Vagina (tissue), 2 donors: ENCODE data around the gene NR1I2. TPM values are rescaled to one million over a fixed set of nuclear protein-coding genes. Genes with fewer than 3 reads are reported as not detected.

Experiments used
- DNase-seq, 2 donors: peaks; one replicate each; pipeline ENCODE4 v3.0.0-alpha.2; 2017; ENCODE audit errors: extremely low spot score in 2 of 2
- H3K27ac ChIP-seq: fragments of 200-600 bp; sonication (generic); one replicate; pipeline ENCODE4 v1.5.1; 2019
- H3K27me3 ChIP-seq: fragments of 200-600 bp; sonication (generic); one replicate; pipeline ENCODE4 v1.5.1; 2019
- H3K36me3 ChIP-seq, 2 donors: fragments of 200-600 bp; sonication (generic); one replicate each; pipeline ENCODE4 v1.5.1; 2017 to 2019
- H3K4me1 ChIP-seq: fragments of 200-600 bp; sonication (generic); one replicate; pipeline ENCODE4 v1.5.1; 2019
- H3K4me3 ChIP-seq, 2 donors: fragments of 200-600 bp; sonication (generic); 1 replicate in 1 of 2; 2 replicates in 1 of 2; pipeline ENCODE4 v1.5.1; 2016 to 2019
- H3K9me3 ChIP-seq: fragments of 200-600 bp; sonication (generic); one replicate; pipeline ENCODE4 v1.5.1; 2019
- POLR2A ChIP-seq, 2 donors: fragments of 450-650 bp; IDR thresholded peaks; one replicate each; pipeline ENCODE4 v1.6.1; 2017; ENCODE audit warnings: antibody characterized with exemption in 2 of 2, mild to moderate bottlenecking in 2 of 2, moderate library complexity in 2 of 2
- POLR2AphosphoS5 ChIP-seq, 2 donors: sonication (generic); formaldehyde crosslinking; IDR thresholded peaks; one replicate each; pipeline ENCODE4 v1.9.0; 2017; ENCODE audit warnings: antibody characterized with exemption in 2 of 2, mild to moderate bottlenecking in 2 of 2, low read depth in 1 of 2; ENCODE audit not compliant: insufficient read depth in 1 of 2
- intact Hi-C: fragments of 100-400 bp; cut with DNase I; formaldehyde crosslinking; loops from one replicate; pipeline ENCODE4 v1.15.1; 2023
- total RNA-seq: library from RNA; depleted of rRNA; stranded (reverse); fragments of >200 nt; gene quantifications from one replicate; pipeline ENCODE4 v1.2.3, GENCODE V29; 2016
- TF ChIP-seq, protein P1 (sequence below), 3 experiments: fragments of 450-650 bp in 2 of 3; fragments of 200-600 bp in 1 of 3; sonication (generic) in 1 of 3; IDR thresholded peaks; one replicate each; pipeline ENCODE4 v1.5.1; 2017 to 2019; ENCODE audit warnings: antibody characterized with exemption in 3 of 3, mild to moderate bottlenecking in 2 of 3, moderate library complexity in 2 of 3

NR1I2 gene
- total RNA-seq, 1 donor from 2014 or later, result not detected

DNA sequence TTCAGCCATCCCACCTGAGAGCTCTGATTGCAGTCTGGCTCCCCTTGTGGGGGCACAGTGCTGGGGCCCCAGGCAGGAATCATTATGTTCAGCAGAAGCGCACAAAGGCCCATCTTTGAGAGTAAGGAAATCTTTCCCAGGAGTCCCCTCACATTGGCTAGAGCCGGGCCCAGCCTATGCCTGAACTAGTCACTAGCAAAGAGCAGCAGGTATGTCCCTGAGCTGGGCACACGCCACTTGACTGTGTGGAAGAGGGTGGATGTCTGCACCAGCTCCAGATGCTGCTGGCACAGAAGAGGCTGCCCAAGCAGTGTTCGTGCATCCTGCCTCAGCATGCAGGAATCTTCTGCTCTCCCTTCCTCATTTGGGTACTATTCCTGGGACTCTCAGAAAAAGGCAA lies 26.3 kb downstream of the NR1I2 start:
- intact Hi-C loops, result no loop called here
- DNase-seq, result no peak

DNA sequence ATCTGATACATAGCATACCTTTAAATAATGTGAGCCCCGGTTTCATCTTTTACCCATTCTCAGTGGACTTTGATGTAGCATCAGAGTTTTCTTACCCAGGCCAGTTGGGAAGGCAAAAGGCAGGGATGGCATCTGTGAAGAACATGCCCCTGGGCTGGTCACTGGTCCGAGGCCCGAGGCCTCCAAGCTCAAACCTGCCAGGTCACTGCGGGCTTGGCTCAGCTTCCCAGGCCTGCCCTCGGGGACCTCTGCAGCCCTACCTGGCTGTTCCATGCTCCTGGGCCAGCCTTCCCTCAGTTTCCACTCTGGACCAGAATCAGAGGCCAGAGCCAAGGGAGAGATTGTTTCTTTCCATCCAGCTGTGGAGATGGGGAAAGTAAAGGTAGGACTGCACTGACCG lies 26.9 kb downstream of the NR1I2 start:
- Histone ChIP-seq H3K4me3 (no peak overlapping the region), H3K4me1 (peaks cover 9% of the 10 kb centered on the region), H3K27ac (no peak overlapping the region), H3K9me3 (no peaks in the 10 kb centered on the region), H3K27me3 (no peaks in the 10 kb centered on the region), H3K36me3 (no peaks in the 10 kb centered on the region)
- intact Hi-C loops, result no loop called here
- TF ChIP-seq POLR2A (IDR thresholded peaks at IDR 0.05) (no peak), POLR2AphosphoS5 (IDR thresholded peaks at IDR 0.05; ENCODE audit: insufficient read depth in 1 of 2, low read depth in 1 of 2) (no peak)
- TF ChIP-seq, protein P1, sequence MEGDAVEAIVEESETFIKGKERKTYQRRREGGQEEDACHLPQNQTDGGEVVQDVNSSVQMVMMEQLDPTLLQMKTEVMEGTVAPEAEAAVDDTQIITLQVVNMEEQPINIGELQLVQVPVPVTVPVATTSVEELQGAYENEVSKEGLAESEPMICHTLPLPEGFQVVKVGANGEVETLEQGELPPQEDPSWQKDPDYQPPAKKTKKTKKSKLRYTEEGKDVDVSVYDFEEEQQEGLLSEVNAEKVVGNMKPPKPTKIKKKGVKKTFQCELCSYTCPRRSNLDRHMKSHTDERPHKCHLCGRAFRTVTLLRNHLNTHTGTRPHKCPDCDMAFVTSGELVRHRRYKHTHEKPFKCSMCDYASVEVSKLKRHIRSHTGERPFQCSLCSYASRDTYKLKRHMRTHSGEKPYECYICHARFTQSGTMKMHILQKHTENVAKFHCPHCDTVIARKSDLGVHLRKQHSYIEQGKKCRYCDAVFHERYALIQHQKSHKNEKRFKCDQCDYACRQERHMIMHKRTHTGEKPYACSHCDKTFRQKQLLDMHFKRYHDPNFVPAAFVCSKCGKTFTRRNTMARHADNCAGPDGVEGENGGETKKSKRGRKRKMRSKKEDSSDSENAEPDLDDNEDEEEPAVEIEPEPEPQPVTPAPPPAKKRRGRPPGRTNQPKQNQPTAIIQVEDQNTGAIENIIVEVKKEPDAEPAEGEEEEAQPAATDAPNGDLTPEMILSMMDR (IDR thresholded peaks at IDR 0.05), result no peak
- no peak for DNase-seq

More for the DNA sequence above, 26.3 kb downstream of the NR1I2 start:
- Histone ChIP-seq H3K36me3 (no peaks in the 10 kb centered on the region), H3K9me3 (no peaks in the 10 kb centered on the region), H3K4me1 (peaks cover 9% of the 10 kb centered on the region), H3K27me3 (no peaks in the 10 kb centered on the region), H3K4me3 (no peak overlapping the region), H3K27ac (no peak overlapping the region)
- TF ChIP-seq, protein P1 (IDR thresholded peaks at IDR 0.05), result no peak
- no peak for TF ChIP-seq POLR2A (IDR thresholded peaks at IDR 0.05)
- no peak for TF ChIP-seq POLR2AphosphoS5 (IDR thresholded peaks at IDR 0.05; ENCODE audit: insufficient read depth in 1 of 2, low read depth in 1 of 2)

DNA sequence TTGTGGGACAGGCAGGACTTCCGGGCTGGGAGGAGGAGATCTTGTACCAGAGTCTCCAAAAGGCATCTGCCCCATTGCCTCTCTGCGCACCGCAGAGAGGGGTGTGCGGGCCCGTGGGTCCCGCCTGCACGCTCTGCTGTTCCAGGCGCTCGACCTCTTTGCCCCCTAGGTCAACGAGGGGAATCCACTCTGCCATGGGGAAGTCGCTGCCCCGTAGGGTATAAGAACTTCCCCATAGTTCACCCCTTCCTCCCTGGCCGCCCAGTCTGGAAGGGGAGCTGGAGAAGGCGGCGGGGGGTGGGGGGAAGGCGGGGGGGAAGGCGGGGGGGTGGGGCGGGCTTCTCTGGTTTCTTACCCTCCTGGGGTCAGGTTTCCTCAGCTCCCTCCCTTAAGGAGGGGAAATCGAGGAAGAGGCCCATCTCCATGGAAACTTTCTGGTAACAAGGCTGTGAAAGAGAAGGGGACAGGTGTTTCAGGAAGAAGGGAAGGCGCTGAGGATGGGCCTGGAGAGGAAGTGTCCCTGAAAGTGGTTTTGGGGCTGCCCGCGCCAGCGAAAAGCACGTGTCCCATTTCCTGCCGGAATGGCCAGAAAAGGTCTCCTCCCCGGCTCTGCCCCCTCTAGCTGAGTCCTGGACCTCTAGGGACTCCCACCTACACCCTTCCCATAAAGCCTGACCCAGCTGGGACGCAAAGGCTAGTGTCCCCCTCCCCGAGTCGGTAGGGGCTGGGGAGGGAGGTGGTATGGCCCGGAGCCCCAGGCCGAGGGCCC lies 27.5 kb downstream of the NR1I2 start:
- peak overlapping the region; percentile 47 to 54 for H3K4me3 ChIP-seq
- H3K27ac ChIP-seq, result no peak overlapping the region
- no peak for DNase-seq
- no peaks in the 10 kb centered on the region for H3K9me3 ChIP-seq
- no peak for TF ChIP-seq POLR2AphosphoS5 (IDR thresholded peaks at IDR 0.05; ENCODE audit: insufficient read depth in 1 of 2, low read depth in 1 of 2)
- TF ChIP-seq, protein P1 (IDR thresholded peaks at IDR 0.05), result no peak
- no peak for TF ChIP-seq POLR2A (IDR thresholded peaks at IDR 0.05)
- no peaks in the 10 kb centered on the region for H3K36me3 ChIP-seq
- no peaks in the 10 kb centered on the region for H3K27me3 ChIP-seq
- peaks cover 9% of the 10 kb centered on the region for H3K4me1 ChIP-seq
- intact Hi-C loops, result no loop called here

DNA sequence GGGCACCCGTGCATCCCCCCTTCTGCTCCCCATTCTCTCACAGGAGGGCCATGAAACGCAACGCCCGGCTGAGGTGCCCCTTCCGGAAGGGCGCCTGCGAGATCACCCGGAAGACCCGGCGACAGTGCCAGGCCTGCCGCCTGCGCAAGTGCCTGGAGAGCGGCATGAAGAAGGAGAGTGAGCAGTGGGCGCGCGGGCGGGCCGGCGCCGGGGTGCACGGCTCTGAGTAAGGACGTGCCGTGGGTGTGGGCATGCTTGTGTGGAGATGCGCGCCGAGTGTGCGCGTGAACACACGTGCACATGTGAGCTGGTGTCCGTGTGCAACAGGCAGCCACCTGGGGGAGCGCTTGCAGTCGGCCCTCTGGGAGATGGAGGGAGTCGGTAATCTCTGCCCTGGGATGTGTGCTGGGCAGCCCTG lies 28.1 kb downstream of the NR1I2 start:
- DNase-seq, result no peak
- no peaks in the 10 kb centered on the region for H3K9me3 ChIP-seq
- intact Hi-C loops, result no loop called here
- no peaks in the 10 kb centered on the region for H3K27me3 ChIP-seq
- peak overlapping the region; percentile 47 to 54 for H3K4me3 ChIP-seq
- peaks cover 9% of the 10 kb centered on the region for H3K4me1 ChIP-seq
- no peak overlapping the region for H3K27ac ChIP-seq
- TF ChIP-seq, protein P1 (IDR thresholded peaks at IDR 0.05), result no peak
- TF ChIP-seq POLR2A (IDR thresholded peaks at IDR 0.05) (no peak), POLR2AphosphoS5 (IDR thresholded peaks at IDR 0.05; ENCODE audit: insufficient read depth in 1 of 2, low read depth in 1 of 2) (no peak)
- no peaks in the 10 kb centered on the region for H3K36me3 ChIP-seq

DNA sequence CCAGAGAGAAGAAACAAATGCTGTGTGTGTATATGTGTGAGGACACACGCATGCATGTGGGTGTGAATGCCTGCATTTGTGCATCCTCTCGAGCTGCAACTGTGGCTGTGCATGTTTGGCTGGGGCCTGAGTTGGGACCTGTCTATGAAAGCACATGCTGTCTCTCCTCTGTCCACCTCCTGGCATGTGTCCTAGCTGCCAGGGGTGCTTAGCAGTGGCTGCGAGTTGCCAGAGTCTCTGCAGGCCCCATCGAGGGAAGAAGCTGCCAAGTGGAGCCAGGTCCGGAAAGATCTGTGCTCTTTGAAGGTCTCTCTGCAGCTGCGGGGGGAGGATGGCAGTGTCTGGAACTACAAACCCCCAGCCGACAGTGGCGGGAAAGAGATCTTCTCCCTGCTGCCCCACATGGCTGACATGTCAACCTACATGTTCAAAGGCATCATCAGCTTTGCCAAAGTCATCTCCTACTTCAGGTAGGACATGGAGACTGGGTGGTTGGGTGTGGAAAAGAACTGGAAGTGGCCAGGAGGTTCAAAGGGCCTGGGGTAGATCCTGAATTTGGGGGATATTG lies 30.7 kb downstream of the NR1I2 start:
- no peak for TF ChIP-seq POLR2A (IDR thresholded peaks at IDR 0.05)
- TF ChIP-seq POLR2AphosphoS5 (IDR thresholded peaks at IDR 0.05; ENCODE audit: insufficient read depth in 1 of 2, low read depth in 1 of 2), result no peak
- TF ChIP-seq, protein P1 (IDR thresholded peaks at IDR 0.05), result no peak
- intact Hi-C loops, result no loop called here
- no peak for DNase-seq

More for the DNA sequence above, 30.7 kb downstream of the NR1I2 start:
- Histone ChIP-seq H3K4me1 (peaks cover 9% of the 10 kb centered on the region), H3K9me3 (no peaks in the 10 kb centered on the region), H3K27me3 (no peaks in the 10 kb centered on the region), H3K27ac (no peak overlapping the region), H3K4me3 (no peak overlapping the region), H3K36me3 (no peaks in the 10 kb centered on the region)
